GM19025 (cell line): ENCODE results near the gene PTPN14.

ENCODE experiments used
- ATAC-seq: cut with Tn5 transposase; IDR thresholded peaks from one replicate; pipeline ENCODE4 v1.9.1; 2021; ENCODE audit warnings: mild to moderate bottlenecking, low read depth, moderate library complexity; ENCODE audit not compliant: unreplicated experiment

The PTPN14 gene

DNA sequence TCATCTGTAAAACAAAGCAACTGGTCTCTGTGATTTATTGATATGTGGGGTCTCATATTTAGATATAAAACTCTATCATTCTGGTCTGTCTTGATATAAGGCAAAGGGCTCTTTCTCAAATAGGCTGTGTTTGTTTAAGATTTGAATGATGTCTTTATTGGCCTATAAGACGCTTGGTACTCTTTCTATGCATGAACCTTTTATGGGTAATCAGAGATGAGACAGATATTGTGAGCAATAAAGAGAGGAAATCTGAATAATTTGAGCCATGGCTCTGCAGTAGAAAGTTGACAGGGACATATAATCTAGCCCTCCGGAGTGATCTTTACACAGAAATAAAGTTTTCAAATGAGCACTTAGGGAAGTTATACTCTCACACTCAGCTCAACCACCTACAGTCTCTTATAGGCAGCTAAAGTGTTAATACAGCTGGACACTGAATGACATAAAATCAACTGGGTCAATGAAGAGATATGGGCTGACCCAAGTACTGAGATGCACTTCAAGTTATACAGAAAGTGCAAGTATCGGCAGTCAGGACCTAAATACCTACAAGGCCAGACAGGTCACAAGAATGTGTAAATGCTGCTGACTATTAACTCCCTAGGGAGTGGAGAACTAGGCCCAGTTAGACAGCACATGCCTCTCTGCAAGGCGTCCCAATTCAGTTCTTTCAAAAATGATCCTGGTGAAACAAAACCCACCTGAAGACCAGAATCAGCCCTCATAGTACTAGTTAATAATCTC lies 111.0 kb downstream of the PTPN14 start:
- ATAC-seq, result no peak

DNA sequence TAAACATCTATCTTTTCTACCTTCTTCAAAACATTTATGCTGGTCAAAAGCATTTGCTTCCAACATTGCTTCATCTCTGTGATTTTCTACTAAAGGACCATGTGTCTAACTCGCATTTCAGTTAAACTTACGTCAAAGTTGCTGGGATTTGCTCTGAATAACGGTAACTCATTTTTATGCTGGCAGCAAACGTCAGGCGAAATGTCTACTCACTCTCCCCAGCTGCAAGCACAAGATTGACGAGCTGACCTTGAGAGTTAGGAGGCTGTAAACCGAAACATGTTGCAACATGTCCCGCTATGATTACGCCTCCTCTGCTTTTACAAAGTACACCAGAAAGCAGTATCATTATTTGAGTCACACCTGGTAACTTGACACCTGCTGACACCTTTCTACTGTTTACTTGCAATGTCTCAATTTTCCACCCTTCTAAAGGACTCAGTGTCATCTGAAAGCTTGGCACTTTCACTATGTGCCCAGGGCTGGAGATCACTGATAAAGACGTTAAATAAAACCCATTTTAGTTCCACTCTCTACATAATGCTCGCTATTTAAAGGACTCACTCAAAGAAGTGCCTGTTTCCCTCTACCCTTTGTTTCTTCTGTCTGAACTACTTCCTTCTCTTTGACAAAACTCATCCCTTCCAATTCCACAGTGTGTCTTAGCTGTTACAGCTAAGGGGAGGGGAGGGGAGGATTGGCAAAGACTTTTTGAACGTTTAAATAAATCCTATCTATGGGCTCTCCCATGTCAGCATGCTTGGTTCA lies 111.9 kb downstream of the PTPN14 start:
- peak; percentile 78 for ATAC-seq

DNA sequence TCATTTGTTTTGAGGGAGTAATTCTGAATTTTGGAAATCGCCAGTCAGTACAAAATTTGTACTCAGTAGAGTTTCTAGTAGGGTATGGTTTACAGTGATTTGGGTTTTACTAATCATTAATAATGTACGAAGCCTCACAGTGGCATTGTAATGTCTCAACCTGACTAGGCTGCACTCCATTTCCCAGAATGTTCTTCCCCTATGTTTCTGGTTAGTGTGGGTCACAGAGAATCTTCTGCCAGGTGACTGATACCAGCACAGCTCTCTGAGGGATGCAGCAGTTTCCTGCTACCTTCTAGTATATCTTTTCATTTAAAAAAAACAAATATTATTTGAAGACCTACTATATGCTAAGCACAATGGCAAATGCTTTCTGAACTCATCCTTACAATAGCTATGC lies 112.9 kb downstream of the PTPN14 start:
- ATAC-seq, result peak; percentile 37

DNA sequence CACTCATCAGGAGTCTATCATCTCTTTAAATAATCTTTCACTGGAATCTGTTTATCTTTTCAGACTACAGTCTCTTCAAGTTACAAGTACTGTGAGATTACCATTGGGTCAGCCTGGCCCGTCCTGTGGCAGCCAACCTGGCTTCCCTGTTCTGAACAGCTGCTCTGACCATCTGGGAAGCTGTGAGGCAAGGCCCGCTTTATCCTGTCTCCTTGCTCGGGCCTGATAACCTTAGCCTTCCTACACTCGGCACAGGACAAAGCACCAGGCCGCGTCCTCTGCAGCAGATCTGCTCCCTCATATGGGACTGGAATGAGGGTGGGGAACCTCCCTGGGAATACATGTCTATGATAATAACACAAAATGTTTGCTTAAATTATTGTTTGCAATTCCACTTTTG lies 113.3 kb downstream of the PTPN14 start:
- ATAC-seq, result no peak

DNA sequence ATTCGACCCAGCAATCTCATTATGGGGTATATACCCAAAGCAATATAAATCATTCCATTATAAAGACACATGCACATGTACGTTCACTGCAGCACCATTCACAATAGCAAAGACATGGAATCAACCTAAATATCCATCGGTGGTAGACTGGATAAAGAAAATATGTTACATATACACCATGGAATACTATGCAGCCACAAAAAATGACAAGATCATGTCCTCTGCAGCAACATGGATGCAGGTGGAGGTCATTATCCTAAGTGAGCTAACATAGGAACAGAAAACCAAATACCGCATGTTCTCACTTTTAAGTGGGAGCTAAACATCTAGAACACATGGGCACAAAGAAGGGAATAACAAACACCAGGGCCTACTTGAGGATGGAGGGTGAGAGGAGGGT lies 115.5 kb downstream of the PTPN14 start:
- no peak for ATAC-seq

DNA sequence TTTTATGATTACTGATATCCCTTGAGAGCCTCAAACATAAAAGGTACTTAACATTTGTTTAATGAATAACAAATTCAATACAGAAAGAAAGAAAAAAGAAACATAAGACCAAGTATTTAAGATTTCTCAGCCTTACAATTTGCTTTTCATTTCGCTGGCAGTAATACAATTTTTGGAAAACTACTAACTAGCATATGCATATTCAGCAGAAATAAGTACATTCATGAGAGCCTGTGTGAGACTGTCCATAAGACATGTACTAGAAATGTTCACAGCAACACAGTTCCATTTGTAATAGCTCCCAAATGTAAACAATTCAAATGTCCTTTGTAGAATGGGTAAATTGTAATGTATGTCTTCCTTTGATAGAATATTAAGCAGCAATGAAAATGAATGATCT lies 119.2 kb downstream of the PTPN14 start:
- no peak for ATAC-seq

DNA sequence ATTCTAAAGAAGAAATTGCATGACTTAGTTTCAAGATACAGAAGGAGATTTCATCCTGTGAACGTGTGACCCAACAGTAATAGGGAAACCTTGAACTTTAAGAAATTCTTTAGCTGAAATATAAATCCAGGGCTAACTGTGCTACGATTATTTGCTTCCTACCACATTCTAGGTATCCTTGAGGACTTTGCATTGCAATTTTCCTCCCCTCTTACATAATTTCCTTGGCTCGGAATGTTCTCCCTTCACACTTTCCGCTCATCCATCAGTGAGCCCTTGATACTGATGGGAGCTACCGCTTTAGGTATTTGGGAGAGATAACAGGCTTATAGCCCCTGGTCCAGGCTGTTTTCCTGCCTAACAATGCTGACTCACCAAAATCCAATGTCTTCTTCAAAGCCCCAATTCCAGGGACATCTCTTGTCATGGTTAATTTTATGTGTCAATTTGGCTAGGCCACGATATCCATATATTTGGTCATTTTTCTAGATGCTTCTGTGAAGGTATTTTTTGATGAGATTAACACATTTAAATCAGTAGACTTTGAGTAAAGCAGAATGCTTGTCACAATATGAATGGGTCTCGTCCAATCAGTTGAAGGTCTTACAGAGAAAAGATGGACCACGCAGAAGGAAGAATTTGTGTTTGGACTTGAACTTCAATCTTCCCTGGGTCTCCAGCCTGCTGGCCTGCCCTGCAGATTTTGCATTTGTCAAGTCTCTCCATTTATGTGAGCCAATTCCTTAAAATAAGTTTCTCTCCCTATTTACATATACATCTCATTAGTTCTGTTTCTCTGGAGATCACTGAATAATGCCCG lies 121.2 kb downstream of the PTPN14 start:
- no peak for ATAC-seq

DNA sequence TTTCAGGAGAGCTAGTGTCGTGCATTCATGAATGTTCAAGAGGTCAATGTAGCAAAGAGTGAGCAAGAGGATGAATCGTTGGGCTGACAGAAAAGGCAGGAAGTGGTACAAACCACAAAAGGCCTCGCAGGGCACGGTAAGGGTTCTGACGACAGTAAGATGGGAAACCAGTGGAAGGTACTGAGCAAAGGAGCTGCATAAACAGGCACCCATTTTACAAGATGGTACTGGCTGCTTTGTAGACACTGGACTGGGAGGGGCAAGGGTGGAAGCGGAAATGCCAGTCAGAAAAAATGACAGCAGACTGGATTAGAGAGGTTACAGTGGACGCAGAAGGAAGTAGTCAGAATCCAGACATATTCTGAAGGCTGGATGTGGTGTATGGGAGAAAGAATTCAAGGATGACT lies 123.5 kb downstream of the PTPN14 start:
- peak; percentile 97 for ATAC-seq

DNA sequence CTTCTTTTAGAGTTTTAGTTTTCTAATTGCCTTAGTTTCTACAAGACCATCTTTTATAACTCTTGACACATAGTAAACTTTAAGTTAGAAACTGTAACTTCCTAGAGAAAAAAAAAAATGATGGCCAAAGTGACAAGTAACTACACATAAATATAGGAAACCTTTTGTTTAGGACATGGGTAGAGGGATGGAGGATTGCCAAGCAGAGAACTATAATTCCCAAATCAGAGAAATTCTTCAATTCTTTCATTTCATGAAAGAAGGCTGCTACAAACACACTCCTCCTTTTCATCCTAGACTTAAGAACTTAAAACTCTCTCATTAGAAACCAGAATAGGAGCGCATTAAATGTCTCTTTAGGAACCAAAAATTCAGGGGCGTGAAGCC lies 125.0 kb downstream of the PTPN14 start:
- no peak for ATAC-seq

DNA sequence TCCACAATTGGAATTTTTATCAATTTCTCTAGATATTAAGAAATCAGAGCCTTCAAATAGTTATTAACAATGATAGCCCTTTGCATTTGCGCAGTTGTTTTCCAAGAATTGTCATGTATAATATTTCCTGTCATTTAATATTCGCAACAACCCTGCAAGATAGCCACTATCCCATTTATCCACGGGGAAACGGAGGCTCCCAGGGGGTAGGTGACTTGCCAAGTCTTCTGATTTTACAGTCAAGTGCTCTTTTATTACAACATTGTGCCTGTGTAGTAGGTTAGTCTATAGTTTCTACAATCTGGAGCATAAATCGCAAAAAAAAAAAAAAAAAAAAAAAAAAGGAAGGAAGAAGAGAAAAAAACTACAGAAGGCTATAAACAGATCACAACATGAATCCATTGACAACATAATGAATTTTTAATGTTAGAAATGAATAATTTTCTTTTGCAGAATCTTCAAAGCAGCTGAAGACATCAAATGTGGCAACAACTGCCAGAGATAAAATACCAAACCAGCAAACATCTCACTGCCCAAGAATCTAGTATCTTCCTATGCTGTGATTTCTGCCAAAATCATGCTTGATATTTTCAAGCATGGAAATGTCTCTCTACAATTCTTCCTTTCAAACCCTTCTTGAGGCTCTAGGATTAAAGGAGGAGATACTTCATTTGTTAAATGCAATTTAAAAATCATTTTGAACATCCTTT lies 125.5 kb downstream of the PTPN14 start:
- ATAC-seq, result no peak

DNA sequence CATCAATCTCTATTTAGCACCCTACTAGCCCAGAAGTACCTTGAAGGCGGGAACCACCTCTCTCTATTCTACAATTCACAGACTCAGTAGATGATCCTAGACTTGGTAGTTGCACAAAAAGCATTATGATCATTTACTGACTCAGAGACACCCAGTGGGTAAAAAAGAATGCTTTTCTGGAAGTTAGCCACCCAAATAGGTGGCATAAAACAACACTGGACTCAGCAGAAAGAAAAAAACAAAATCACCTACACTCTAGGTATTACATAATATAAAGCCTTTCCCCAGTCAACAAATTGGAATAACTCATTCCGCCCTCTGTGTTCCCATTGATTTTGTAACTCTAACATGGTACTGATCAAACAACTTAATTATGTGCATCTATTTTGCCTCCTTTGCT lies 126.3 kb downstream of the PTPN14 start:
- no peak for ATAC-seq

DNA sequence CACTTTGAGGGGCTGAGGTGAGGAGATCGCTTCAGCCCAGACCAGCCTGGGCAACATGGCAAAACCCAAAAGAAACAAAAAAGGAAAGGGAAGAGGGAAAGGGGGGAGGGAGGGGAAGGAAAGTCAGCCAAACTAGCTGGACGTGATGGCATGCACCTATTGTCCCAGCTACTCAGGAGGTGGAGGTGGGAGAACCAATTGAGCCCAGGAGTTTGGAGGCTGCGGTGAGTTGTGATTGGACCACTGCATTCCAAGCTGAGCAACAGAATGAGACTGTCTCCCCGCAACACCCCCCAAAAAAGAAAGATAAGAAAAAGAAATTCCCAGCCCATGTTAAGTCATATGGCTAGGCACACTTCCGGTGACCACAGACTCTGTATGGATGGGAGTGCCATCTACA lies 128.4 kb downstream of the PTPN14 start:
- no peak for ATAC-seq

DNA sequence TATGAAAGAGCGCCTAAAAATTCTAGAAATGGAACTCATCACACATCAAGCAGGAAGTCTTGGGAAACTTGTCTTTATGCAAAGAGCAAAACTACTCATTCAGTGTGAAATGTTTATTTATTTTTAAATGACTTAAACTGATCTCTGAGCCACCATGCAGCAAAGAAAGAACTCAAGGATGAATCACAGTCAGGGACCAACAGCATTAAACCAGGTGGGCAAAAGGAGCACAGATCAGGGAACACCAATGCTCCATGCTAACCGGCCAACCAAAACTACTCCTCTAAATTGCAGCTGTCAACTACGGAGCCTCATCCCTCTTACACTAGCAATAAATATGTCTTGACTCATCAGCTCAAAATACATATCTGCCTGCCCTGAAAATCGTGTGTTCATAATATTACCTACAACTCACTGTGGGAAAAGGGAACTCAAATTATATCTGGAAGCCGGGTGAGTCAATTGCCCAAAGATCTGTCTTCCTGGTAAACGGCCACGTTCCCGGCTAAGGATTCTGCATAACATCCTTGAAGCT lies 129.2 kb downstream of the PTPN14 start:
- no peak for ATAC-seq

DNA sequence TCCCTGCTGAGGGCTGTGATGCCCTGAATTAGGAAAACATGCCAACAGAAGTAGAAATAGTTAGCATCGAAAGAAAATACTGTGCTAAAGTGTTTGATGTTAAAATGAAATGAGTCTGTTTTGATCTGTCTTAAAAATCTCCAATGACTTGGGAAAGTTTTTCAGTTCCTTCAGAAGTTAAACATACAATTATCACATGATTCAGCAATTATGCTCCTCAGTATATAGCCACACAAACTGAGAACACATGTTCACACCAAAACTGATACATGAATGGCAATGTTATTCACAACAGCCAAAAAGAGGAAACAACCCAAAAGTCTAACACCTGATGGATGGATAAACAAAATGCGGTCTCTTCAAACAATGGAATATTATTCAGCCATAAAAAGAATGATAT lies 130.6 kb downstream of the PTPN14 start:
- ATAC-seq, result no peak

DNA sequence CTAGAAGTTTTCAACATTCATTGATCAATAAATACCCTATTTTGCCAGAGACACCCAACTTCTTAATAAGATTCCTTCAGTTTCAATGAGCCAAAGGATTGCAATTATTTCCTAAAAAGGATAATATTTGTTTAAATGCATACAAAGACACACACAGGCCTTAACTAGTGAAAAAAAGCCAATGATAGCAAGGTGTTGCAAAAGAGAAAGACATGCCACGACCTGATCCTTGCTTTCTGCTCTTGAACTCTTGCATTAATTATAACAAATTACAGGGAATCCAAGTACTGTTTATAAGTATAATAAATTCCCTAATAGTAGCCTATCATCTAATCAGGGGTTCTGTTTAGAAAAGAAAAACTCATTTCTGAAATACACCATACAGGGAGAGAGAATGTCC lies 131.1 kb downstream of the PTPN14 start:
- ATAC-seq, result no peak

DNA sequence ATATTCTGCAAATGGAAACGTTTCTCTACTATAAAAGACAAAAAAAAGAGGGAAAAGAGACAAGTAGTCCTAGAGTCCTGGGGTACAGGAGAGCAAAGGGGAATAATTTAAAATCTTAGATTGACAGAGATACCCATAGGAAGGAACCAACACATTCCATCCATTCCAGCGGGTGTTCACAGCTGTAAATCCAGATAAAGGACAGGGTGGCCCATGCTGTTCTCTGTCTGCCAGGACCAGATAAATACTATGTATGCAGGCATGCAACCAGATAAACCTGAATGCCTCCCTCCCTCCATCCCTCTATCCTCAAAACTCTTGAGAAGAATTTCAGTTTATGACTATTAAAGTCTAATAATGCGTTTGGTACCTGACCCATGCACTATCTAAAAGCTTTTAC lies 131.8 kb downstream of the PTPN14 start:
- no peak for ATAC-seq

DNA sequence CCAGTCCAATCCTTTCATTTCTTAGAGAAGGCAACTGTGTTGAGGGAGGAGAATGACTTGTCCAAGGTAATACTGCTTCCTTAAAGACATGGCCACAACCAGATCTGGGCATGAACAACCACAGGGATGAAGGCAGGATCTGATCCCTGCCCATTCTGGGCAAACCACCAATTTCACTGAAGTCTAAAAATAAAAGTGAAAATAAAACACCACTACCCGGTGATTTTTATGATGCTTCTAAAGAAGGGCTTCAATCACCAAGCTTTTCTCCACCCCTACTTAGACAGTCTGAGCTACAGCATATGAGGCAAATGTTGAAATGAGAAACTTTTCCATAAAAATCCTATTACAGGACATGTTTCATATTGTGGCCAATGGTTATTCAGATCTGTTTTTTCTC lies 133.0 kb downstream of the PTPN14 start:
- no peak for ATAC-seq

DNA sequence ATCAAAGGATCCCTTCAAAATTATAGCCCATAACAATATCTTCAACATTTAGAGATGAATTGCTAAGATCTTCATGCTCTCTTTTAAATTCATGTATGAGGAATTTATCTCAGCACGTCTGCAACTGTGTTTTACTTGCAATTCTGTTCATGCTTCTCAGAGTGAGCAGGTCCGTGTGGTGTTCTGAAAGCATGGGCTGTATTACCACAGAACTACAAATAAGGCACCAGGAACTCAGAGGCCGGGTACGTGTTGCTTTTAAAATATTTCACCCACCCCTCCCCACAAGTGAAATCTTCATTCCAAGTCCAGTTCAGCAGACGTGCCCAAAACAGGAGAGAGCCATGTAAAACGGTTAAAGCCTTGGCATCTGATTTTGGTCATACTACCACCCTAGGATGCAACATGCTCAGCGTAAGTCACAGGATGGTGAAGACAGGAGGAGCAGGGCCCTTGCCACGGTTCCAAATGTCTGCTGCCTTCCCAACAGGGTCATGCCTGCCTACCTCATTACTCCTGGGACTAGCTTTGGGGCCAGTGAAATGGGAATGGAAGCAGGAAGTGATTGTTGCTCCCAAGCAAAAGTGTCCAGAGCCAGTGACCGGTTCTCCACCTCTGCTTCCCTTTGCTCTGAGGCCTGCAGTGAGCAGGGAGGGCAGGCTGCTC lies 133.7 kb downstream of the PTPN14 start:
- ATAC-seq, result no peak

DNA sequence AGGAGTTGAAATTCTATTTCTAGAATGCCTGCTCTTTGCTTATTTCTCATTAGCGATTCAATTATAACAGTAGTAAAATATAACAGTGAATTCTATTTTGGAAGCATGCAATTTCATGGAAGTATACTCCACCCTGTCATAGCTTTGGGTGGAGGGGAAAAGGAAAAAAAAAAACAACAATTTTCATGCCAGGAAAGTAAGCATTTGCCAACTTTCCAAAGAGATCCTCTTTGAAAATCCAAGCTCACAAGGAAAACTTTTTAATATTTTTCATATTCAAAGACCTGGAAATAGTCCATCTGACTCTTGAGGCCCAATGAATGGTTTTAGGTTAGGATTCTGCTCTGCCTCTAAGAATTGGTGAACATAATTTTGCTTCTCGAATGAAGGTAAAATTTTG lies 134.5 kb downstream of the PTPN14 start:
- no peak for ATAC-seq

DNA sequence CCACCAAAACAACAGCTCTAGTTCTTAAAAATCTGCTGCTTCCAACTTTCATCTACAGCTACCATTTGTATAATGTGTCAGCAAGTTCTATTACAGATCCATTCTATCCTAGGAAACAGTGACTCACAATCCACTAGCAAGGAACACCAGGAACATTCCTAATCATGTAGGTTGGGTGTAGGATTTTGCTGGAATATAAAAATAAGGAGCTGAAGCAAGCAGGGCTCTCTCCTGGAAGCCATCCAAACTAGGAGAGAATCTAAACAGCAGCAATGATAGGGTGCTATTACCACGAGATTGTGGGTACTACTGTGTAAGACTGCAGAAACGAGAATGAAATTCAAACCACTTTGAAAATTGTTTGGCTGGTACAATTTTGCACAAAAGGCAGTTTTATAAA lies 135.0 kb downstream of the PTPN14 start:
- ATAC-seq, result no peak
